H9 (cell line): ENCODE measurements around the gene ZNF485. TPM values are rescaled to one million over a fixed set of nuclear protein-coding genes. Genes with fewer than 3 reads are reported as not detected.

Experiments used
- DNase-seq: peaks from one replicate; pipeline ENCODE4 v3.0.0-alpha.2; 2017
- H2AFZ ChIP-seq: one replicate; pipeline ENCODE4 v1.6.1; 2013; ENCODE audit warnings: mild to moderate bottlenecking, low read length, control low read depth, moderate library complexity
- H2AK5ac ChIP-seq: 2 replicates; pipeline ENCODE4 v1.6.1; 2013; ENCODE audit warnings: low read length, control low read depth, mixed read lengths; ENCODE audit not compliant: insufficient read length
- H2BK120ac ChIP-seq: one replicate; pipeline ENCODE4 v1.6.1; 2013; ENCODE audit warnings: low read depth, mild to moderate bottlenecking, low read length, control low read depth, inconsistent platforms; ENCODE audit not compliant: poor library complexity, severe bottlenecking
- H2BK12ac ChIP-seq: 2 replicates; pipeline ENCODE4 v1.6.1; 2013; ENCODE audit warnings: low read length, control low read depth, mixed read lengths, low read depth; ENCODE audit not compliant: insufficient read length
- H2BK15ac ChIP-seq: 2 replicates; pipeline ENCODE4 v1.6.1; 2013; ENCODE audit warnings: low read depth, low read length, control low read depth
- H2BK20ac ChIP-seq: one replicate; pipeline ENCODE4 v1.6.1; 2013; ENCODE audit warnings: low read depth, mild to moderate bottlenecking, low read length, control low read depth, inconsistent platforms; ENCODE audit not compliant: poor library complexity, severe bottlenecking
- H2BK5ac ChIP-seq: 2 replicates; pipeline ENCODE4 v1.6.1; 2013; ENCODE audit warnings: low read length, control low read depth, mixed read lengths; ENCODE audit not compliant: insufficient read length
- H3K14ac ChIP-seq: 2 replicates; pipeline ENCODE4 v1.6.1; 2013; ENCODE audit warnings: low read length, control low read depth; ENCODE audit not compliant: insufficient read depth
- H3K18ac ChIP-seq: 2 replicates; pipeline ENCODE4 v1.6.1; 2013; ENCODE audit warnings: low read depth, mild to moderate bottlenecking, mixed read lengths, low read length, control low read depth; ENCODE audit not compliant: insufficient read length
- H3K23ac ChIP-seq: 2 replicates; pipeline ENCODE4 v1.6.1; 2013; ENCODE audit warnings: low read length, control low read depth, mixed read lengths, low read depth; ENCODE audit not compliant: insufficient read length
- H3K23me2 ChIP-seq: 2 replicates; pipeline ENCODE4 v1.6.1; 2013; ENCODE audit warnings: low read depth, mild to moderate bottlenecking, mixed read lengths, low read length, control low read depth; ENCODE audit not compliant: insufficient read length, poor library complexity, severe bottlenecking
- H3K27ac ChIP-seq: 2 replicates; pipeline ENCODE4 v1.5.1; 2013; ENCODE audit warnings: low read length, control low read depth, mixed read lengths, low read depth; ENCODE audit not compliant: insufficient read length
- H3K27me3 ChIP-seq: 2 replicates; pipeline ENCODE4 v1.6.1; 2013; ENCODE audit warnings: low read length, control low read depth, inconsistent platforms; ENCODE audit not compliant: insufficient read depth
- H3K4ac ChIP-seq: 2 replicates; pipeline ENCODE4 v1.6.1; 2013; ENCODE audit warnings: low read depth, mild to moderate bottlenecking, control low read depth, inconsistent platforms, low read length, moderate library complexity
- H3K4me1 ChIP-seq: 2 replicates; pipeline ENCODE4 v1.6.1; 2013; ENCODE audit warnings: low read length, control low read depth, inconsistent platforms; ENCODE audit not compliant: insufficient read depth
- H3K4me2 ChIP-seq: 2 replicates; pipeline ENCODE4 v1.6.1; 2013; ENCODE audit warnings: low read length, control low read depth, mixed read lengths; ENCODE audit not compliant: insufficient read length, insufficient read depth
- H3K56ac ChIP-seq: 2 replicates; pipeline ENCODE4 v1.6.1; 2013; ENCODE audit warnings: low read depth, mild to moderate bottlenecking, mixed read lengths, low read length, control low read depth; ENCODE audit not compliant: insufficient read length
- H3K79me1 ChIP-seq: 2 replicates; pipeline ENCODE4 v1.6.1; 2013; ENCODE audit warnings: low read depth, mild to moderate bottlenecking, moderate library complexity, low read length, control low read depth, inconsistent platforms; ENCODE audit not compliant: insufficient read depth, poor library complexity, severe bottlenecking
- H3K79me2 ChIP-seq: 2 replicates; pipeline ENCODE4 v1.6.1; 2013; ENCODE audit warnings: low read length, control low read depth, inconsistent platforms; ENCODE audit not compliant: insufficient read depth
- H3K9ac ChIP-seq: 2 replicates; pipeline ENCODE4 v1.6.1; 2013; ENCODE audit warnings: low read length, control low read depth, mixed read lengths; ENCODE audit not compliant: insufficient read length; ENCODE audit errors: extremely low read depth
- H3K9me3 ChIP-seq: one replicate; pipeline ENCODE4 v1.6.1; 2013; ENCODE audit warnings: low read depth, low read length, inconsistent platforms; ENCODE audit not compliant: control insufficient read depth
- H3T11ph ChIP-seq: one replicate; pipeline ENCODE4 v1.6.1; 2013; ENCODE audit warnings: mild to moderate bottlenecking, low read length, control low read depth, inconsistent platforms
- H4K20me1 ChIP-seq: one replicate; pipeline ENCODE4 v1.6.1; 2013; ENCODE audit not compliant: control insufficient read depth, insufficient read length, insufficient read depth
- H4K5ac ChIP-seq: 2 replicates; pipeline ENCODE4 v1.6.1; 2013; ENCODE audit warnings: low read depth, mild to moderate bottlenecking, mixed read lengths, low read length, control low read depth; ENCODE audit not compliant: insufficient read length
- H4K8ac ChIP-seq: replicated peaks from 2 replicates; pipeline ENCODE4 v1.6.1; 2013; ENCODE audit warnings: low read length, control low read depth, mixed read lengths, low read depth; ENCODE audit not compliant: insufficient read length
- H4K91ac ChIP-seq: 2 replicates; pipeline ENCODE4 v1.6.1; 2013; ENCODE audit warnings: low read depth, mild to moderate bottlenecking, moderate library complexity, mixed read lengths, low read length, control low read depth; ENCODE audit not compliant: insufficient read length
- H3K27ac Mint-ChIP-seq, 3 experiments: 2 replicates in 2 of 3; 3 replicates in 1 of 3; pipeline ENCODE4 v1.8.0; 2020 to 2021; ENCODE audit warnings: mixed read lengths in 3 of 3, mild to moderate bottlenecking in 1 of 3, moderate library complexity in 1 of 3
- H3K27me3 Mint-ChIP-seq: 2 replicates; pipeline ENCODE4 v1.8.0; 2021; ENCODE audit warnings: low read depth, mild to moderate bottlenecking, moderate library complexity, mixed read lengths
- H3K36me3 Mint-ChIP-seq, 3 experiments: 2 replicates in 2 of 3; 3 replicates in 1 of 3; pipeline ENCODE4 v1.8.0; 2020 to 2021; ENCODE audit warnings: low read depth in 3 of 3, mixed read lengths in 3 of 3; ENCODE audit not compliant: insufficient read depth in 1 of 3
- H3K4me1 Mint-ChIP-seq, 2 experiments: 2 replicates each; pipeline ENCODE4 v1.8.0; 2020; ENCODE audit warnings: mixed read lengths in 2 of 2
- H3K4me3 Mint-ChIP-seq, 2 experiments: 2 replicates in 1 of 2; 3 replicates in 1 of 2; pipeline ENCODE4 v1.8.0; 2020 to 2021; ENCODE audit warnings: mild to moderate bottlenecking in 2 of 2, mixed read lengths in 2 of 2, moderate library complexity in 1 of 2
- H3K9me3 Mint-ChIP-seq, 2 experiments: 2 replicates in 1 of 2; 3 replicates in 1 of 2; pipeline ENCODE4 v1.8.0; 2020; ENCODE audit warnings: mild to moderate bottlenecking in 2 of 2, mixed read lengths in 2 of 2, moderate library complexity in 1 of 2
- CTCF ChIP-seq: fragments of 200-600 bp; sonication (generic); conservative IDR thresholded peaks from 3 replicates; pipeline ENCODE4 v1.8.0; 2021; ENCODE audit warnings: antibody characterized with exemption, mild to moderate bottlenecking
- WGBS: extraction: QIAGEN DNeasy Blood & Tissue Kit; methylation state at CpG from one replicate; pipeline ENCODE4 v1.1.7; 2013; ENCODE audit warnings: missing lambda C conversion rate, low lambda C conversion rate, mixed read lengths; ENCODE audit not compliant: insufficient read length; ENCODE audit errors: extremely low coverage; 5-methylcytosine and 5-hydroxymethylcytosine counted together
- total RNA-seq: library from RNA; stranded (reverse); gene quantifications from 2 replicates; pipeline ENCODE4 v1.2.1, GENCODE V29; 2021

Gene ZNF485
- total RNA-seq, 1 experiment from 2014 or later: 8.9 TPM

GRCh38 chr10:43616697-43617370 lies 10.6 kb downstream of the ZNF485 start:
- H3K9me3 Mint-ChIP-seq: peaks cover 67 to 68% of the 10 kb centered on the region in 2 experiments

More at GRCh38 chr10:43616697-43617370, 10.6 kb downstream of the ZNF485 start:
- H3K27me3 ChIP-seq: no peaks in the 10 kb centered on the region
- Mint-ChIP-seq H3K27ac (no peak overlapping the region), H3K27me3 (peaks cover 1% of the 10 kb centered on the region), H3K4me1 (peaks cover 0 to 2% of the 10 kb centered on the region in 2 experiments; a peak in 1 of 4 replicates), H3K4me3 (no peak overlapping the region), H3K36me3 (peaks cover 65 to 69% (median 67%) of the 10 kb centered on the region in 3 experiments)
- H2BK15ac ChIP-seq: no peak overlapping the region
- no peak overlapping the region for H3T11ph ChIP-seq
- no peak overlapping the region for H4K5ac ChIP-seq
- no peak for DNase-seq
- H3K9me3 ChIP-seq: peaks cover 22% of the 10 kb centered on the region
- no CpG with 5 or more reads among the region's 6 CpGs for whole genome bisulfite sequencing
- H3K4me1 ChIP-seq: no peaks in the 10 kb centered on the region
- H3K9ac ChIP-seq: no peak overlapping the region
- no peak for TF ChIP-seq CTCF
- no peak overlapping the region for H3K14ac ChIP-seq
- no peak overlapping the region for H3K56ac ChIP-seq
- no peak overlapping the region for H2AK5ac ChIP-seq
- H4K20me1 ChIP-seq: no peaks in the 10 kb centered on the region
- H3K4me2 ChIP-seq: no peak overlapping the region
- H3K23ac ChIP-seq: no peak overlapping the region
- no peak overlapping the region for H3K18ac ChIP-seq
- no peak overlapping the region for H2BK5ac ChIP-seq
- H3K79me2 ChIP-seq: no peaks in the 10 kb centered on the region
- H3K4ac ChIP-seq: no peak overlapping the region
- H3K23me2 ChIP-seq: no peaks in the 10 kb centered on the region
- H4K8ac ChIP-seq: no peak overlapping the region
- no peak overlapping the region for H2BK12ac ChIP-seq
- no peak overlapping the region for H4K91ac ChIP-seq
- H2BK120ac ChIP-seq: no peak overlapping the region
- no peak overlapping the region for H3K27ac ChIP-seq
- H2AFZ ChIP-seq: no peak overlapping the region
- H3K79me1 ChIP-seq: no peaks in the 10 kb centered on the region
- no peak overlapping the region for H2BK20ac ChIP-seq
